ENCODE results near the gene IAPP. TPM values are rescaled to one million over a fixed set of nuclear protein-coding genes. Genes with fewer than 3 reads are reported as not detected.

The IAPP gene
- total RNA-seq, 4 donors from 2014 or later, result not detected

DNA sequence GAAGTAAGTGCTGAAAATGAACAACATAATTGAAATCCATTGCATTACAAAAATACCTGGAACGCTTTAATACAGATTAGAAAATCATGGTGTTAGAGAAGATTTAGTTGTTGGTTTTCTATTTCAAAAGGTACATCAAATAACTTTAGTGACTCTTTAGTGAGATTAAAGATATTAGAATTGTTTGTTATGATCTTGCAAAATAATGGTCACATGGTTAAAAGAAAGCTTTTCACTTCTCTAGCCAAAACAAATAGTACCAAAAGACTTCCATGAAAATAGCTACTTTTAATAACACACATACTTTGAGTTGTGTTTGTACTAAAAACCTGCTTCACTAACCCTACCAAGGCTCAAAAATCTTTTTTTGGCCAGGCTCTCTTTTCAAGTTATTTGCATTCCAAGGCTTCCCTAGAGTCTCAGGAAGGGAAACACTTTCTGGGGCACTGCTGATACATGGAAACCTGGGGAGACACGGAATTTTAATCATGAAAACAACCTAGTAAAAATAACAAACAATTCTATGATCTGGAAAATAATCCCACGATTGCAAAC, 37.9 kb upstream of the IAPP start, which contains the start of gene SLCO1A2:
SLCO1A2 (minus strand) TSS at position 147 of the 555 bp plus-strand sequence. CDS start 270 bp downstream, outside the sequence.
- no peak within 1 kb of the TSS for H3K27ac ChIP-seq
- intact Hi-C loops (cut with DNase I), result no loop called here
- H3K4me1 ChIP-seq, result peaks cover 0 to 7% of the 10 kb centered on the region in 2 donors
- no peaks in the 10 kb centered on the region for H3K9me3 ChIP-seq
- H3K4me3 ChIP-seq (replicated peaks in 1 of 3), result no peak within 1 kb of the TSS
- DNase-seq, result no peak
- H3K27me3 ChIP-seq, result no peaks in the 10 kb centered on the region
- H3K36me3 ChIP-seq, result no peaks in the 10 kb centered on the region
- WGBS, 2 donors, result 64 to 66% methylated on average over 3 of the region's 3 CpGs
- TF ChIP-seq, protein P1, sequence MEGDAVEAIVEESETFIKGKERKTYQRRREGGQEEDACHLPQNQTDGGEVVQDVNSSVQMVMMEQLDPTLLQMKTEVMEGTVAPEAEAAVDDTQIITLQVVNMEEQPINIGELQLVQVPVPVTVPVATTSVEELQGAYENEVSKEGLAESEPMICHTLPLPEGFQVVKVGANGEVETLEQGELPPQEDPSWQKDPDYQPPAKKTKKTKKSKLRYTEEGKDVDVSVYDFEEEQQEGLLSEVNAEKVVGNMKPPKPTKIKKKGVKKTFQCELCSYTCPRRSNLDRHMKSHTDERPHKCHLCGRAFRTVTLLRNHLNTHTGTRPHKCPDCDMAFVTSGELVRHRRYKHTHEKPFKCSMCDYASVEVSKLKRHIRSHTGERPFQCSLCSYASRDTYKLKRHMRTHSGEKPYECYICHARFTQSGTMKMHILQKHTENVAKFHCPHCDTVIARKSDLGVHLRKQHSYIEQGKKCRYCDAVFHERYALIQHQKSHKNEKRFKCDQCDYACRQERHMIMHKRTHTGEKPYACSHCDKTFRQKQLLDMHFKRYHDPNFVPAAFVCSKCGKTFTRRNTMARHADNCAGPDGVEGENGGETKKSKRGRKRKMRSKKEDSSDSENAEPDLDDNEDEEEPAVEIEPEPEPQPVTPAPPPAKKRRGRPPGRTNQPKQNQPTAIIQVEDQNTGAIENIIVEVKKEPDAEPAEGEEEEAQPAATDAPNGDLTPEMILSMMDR (IDR thresholded peaks at IDR 0.05), result no peak
- no peak for TF ChIP-seq POLR2A (IDR thresholded peaks at IDR 0.05)

DNA sequence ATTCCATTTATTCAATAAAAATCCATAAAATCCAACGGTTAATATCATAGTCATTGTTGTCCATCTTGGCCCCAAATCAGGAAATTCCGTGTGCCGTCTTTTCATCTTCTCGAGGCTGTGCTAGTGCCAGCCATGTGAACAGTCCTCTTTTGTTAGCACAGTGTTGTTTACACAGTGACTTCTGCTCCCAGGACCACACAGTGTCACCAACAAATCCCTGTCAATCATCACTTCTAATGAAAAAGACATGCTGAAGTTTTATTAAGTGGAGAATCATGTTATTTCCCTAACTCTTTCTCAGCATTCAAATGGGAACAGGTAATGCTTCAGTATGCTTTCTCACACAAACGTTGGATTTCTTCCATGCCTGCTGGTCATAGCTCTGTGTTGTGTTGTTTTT, 36.0 kb upstream of the IAPP start:
- Histone ChIP-seq H3K36me3 (no peaks in the 10 kb centered on the region), H3K4me3 (replicated peaks in 1 of 3) (no peak overlapping the region), H3K4me1 (peaks cover 0 to 7% of the 10 kb centered on the region in 2 donors), H3K27me3 (no peaks in the 10 kb centered on the region), H3K27ac (no peak overlapping the region), H3K9me3 (no peaks in the 10 kb centered on the region)
- 60 to 66% methylated on average over 5 of the region's 5 CpGs for WGBS, 2 donors
- intact Hi-C loops (cut with DNase I), result no loop called here
- DNase-seq, result no peak
- no peak for TF ChIP-seq POLR2A (IDR thresholded peaks at IDR 0.05)
- TF ChIP-seq, protein P1 (IDR thresholded peaks at IDR 0.05), result no peak

DNA sequence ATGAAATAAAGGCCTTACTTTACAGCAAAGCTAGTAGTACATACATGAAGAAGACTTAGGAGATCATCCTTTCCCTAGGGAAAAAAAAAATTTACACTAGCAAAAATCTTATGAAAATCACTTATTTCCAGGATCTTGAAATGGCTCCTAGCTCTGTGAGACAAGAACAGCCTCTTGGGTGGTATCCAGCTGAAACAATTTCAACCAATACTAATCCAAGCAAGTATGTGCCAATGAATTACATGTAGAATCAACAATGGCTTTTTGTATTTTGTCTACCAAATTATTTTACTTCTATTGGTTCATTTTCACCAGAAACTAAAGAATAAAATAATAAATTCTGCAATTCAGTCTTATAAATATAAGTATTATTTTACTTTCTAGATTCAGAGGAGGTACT, 35.2 kb upstream of the IAPP start:
- intact Hi-C loops (cut with DNase I), result no loop called here
- no peaks in the 10 kb centered on the region for H3K36me3 ChIP-seq
- H3K4me1 ChIP-seq, result peaks cover 0 to 7% of the 10 kb centered on the region in 2 donors
- no peak for TF ChIP-seq POLR2A (IDR thresholded peaks at IDR 0.05)
- TF ChIP-seq, protein P1 (IDR thresholded peaks at IDR 0.05), result no peak
- no peaks in the 10 kb centered on the region for H3K27me3 ChIP-seq
- DNase-seq, result no peak
- H3K4me3 ChIP-seq (replicated peaks in 1 of 3), result no peak overlapping the region
- no peak overlapping the region for H3K27ac ChIP-seq
- H3K9me3 ChIP-seq, result no peaks in the 10 kb centered on the region

DNA sequence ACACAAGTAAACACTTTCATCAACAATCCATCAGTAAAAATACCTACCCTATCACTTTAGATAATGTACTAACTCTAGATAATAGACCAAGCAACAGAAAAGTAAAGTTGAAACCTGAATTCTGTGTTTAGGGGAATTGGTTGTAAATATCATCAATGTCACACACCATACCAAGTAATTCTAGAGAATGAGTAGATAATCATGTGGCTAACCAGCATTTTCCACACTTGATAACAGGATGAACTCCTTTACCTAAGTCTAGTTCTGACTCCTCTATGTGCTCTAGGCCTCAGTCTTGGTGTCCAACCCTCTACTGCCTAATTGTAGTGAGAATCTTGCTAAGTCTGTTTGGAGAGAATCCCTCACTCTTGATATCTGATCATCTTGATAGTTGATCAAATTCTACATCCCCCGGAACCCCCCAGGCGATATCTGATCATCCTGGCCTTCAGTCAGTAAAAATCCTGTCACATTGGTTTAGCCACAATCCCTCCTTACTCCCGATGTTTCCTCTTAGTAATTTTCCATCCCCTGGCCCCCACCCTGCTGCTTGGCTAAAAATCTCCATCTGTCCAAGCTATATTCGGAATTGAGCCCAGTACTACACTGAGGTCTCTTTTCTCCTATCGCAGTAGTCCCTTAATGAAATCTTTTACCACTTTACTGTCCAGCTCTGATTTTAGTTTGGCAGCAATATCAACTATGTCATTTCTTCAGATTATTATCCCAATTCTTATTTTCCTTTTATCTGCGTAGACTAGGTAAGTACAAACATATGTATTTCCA, 34.5 kb upstream of the IAPP start:
- WGBS, 2 donors, result 82 to 89% methylated on average over 6 of the region's 6 CpGs
- H3K9me3 ChIP-seq, result no peaks in the 10 kb centered on the region
- no peak for DNase-seq
- peaks cover 0 to 7% of the 10 kb centered on the region in 2 donors for H3K4me1 ChIP-seq
- no peaks in the 10 kb centered on the region for H3K27me3 ChIP-seq
- no peaks in the 10 kb centered on the region for H3K36me3 ChIP-seq
- no peak overlapping the region for H3K27ac ChIP-seq
- TF ChIP-seq, protein P1 (IDR thresholded peaks at IDR 0.05), result no peak
- TF ChIP-seq POLR2A (IDR thresholded peaks at IDR 0.05), result no peak
- H3K4me3 ChIP-seq (replicated peaks in 1 of 3), result no peak overlapping the region
- intact Hi-C loops (cut with DNase I), result no loop called here

DNA sequence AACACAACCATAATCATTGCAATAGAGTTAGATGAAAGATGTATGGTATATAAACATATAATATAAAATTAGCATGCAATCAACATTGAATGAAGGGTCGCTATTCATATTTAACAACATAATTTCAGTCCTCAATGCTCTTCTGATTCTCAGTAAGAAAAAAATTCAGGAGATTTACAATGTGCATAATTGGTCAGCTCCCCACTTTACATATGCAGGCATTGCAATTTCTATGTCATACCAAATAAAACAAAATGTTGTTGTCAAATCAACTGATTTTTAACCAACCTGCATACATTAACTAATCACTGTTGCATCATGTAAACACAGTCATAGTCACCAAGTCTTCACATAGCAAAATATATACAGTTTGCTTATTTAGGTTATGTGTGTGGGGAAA, 32.8 kb upstream of the IAPP start:
- TF ChIP-seq POLR2A (IDR thresholded peaks at IDR 0.05), result no peak
- TF ChIP-seq, protein P1 (IDR thresholded peaks at IDR 0.05), result no peak
- no peaks in the 10 kb centered on the region for H3K27me3 ChIP-seq
- no peaks in the 10 kb centered on the region for H3K36me3 ChIP-seq
- intact Hi-C loops (cut with DNase I), result no loop called here
- no peak overlapping the region for H3K4me3 ChIP-seq (replicated peaks in 1 of 3)
- DNase-seq, result no peak
- no peak overlapping the region for H3K27ac ChIP-seq
- no peaks in the 10 kb centered on the region for H3K4me1 ChIP-seq
- no peaks in the 10 kb centered on the region for H3K9me3 ChIP-seq
- WGBS, 2 donors, result 83 to 86% methylated on average over 1 of the region's 1 CpG
